Hippocampal formation (tissue), 2 donors: ENCODE measurements around the gene JPH4.
"Not testable (repeated sequence)": the region's sequence is repeated elsewhere in the genome, so short reads cannot be mapped to it uniquely, and the experiment has no call there.

Source experiments
- DNase-seq, 2 donors: peaks; one replicate each; lab custom pipeline; 2025; lab: John Stamatoyannopoulos, UW

JPH4 gene

GRCh38 chr14:23609001-23609400 lies 30.4 kb upstream of the JPH4 start:
- DNase-seq, result no peak

- DNase-seq, result peak in 1 of 2 donors; percentile 7
These were observed 29.9 kb upstream of the JPH4 start for GRCh38 chr14:23608454-23608853.

GRCh38 chr14:23605931-23606585 lies 27.5 kb upstream of the JPH4 start:
- DNase-seq, result no peak

GRCh38 chr14:23604675-23605170 lies 26.1 kb upstream of the JPH4 start:
- DNase-seq, result no peak

GRCh38 chr14:23604148-23604547 lies 25.6 kb upstream of the JPH4 start:
- no peak for DNase-seq

GRCh38 chr14:23603103-23603502 lies 24.5 kb upstream of the JPH4 start:
- DNase-seq, result no peak

- no peak for DNase-seq
These were observed 23.8 kb upstream of the JPH4 start for GRCh38 chr14:23602181-23603095.

- no peak for DNase-seq
These were observed 23.2 kb upstream of the JPH4 start for GRCh38 chr14:23601845-23602180.

- DNase-seq, result no peak
These were observed 22.8 kb upstream of the JPH4 start for GRCh38 chr14:23601424-23601823.

- no peak for DNase-seq
These were observed 22.2 kb upstream of the JPH4 start for GRCh38 chr14:23600806-23601205.

- DNase-seq, result no peak
These were observed 21.7 kb upstream of the JPH4 start for GRCh38 chr14:23600322-23600707.

- DNase-seq, result not testable (repeated sequence)
These were observed 15.6 kb upstream of the JPH4 start for GRCh38 chr14:23594191-23594590.

- no peak for DNase-seq
These were observed 11.6 kb upstream of the JPH4 start for GRCh38 chr14:23590198-23590597.

- DNase-seq, result no peak
These were observed 11.0 kb upstream of the JPH4 start for GRCh38 chr14:23589606-23590005.

- DNase-seq, result peak; percentile 73 to 81
These were observed 10.5 kb upstream of the JPH4 start for GRCh38 chr14:23588884-23589598.

GRCh38 chr14:23584527-23585203 lies 6.1 kb upstream of the JPH4 start:
- not testable (repeated sequence) for DNase-seq

- not testable (repeated sequence) for DNase-seq
These were observed 5.4 kb upstream of the JPH4 start for GRCh38 chr14:23583761-23584526.

GRCh38 chr14:23582906-23583760 lies 4.5 kb upstream of the JPH4 start:
- DNase-seq, result no peak

GRCh38 chr14:23580948-23581281 lies 2.3 kb upstream of the JPH4 start:
- DNase-seq, result no peak
